GM12878 (cell line): ENCODE measurements around the gene SNX4.

Source experiments
- ETV6 ChIP-seq, 2 experiments: fragments of 450-650 bp in 1 of 2; IDR thresholded peaks in 1 of 2; conservative IDR thresholded peaks in 1 of 2; 2 replicates each; pipeline ENCODE4 v1.6.1; 2014; ENCODE audit warnings: antibody characterized with exemption in 1 of 2, borderline replicate concordance in 1 of 2, low read depth in 1 of 2, mild to moderate bottlenecking in 1 of 2, moderate library complexity in 1 of 2
- NFYA ChIP-seq: IDR thresholded peaks from 2 replicates; pipeline ENCODE4 v1.6.1; 2011; ENCODE audit warnings: low read depth, mild to moderate bottlenecking, low read length, improper control_type of control experiment, borderline replicate concordance
- POLR2A ChIP-seq: IDR thresholded peaks from 2 replicates; pipeline ENCODE4 v1.6.1; 2011; ENCODE audit warnings: low read depth, mild to moderate bottlenecking, low read length

- no peak for TF ChIP-seq POLR2A
- TF ChIP-seq NFYA: no peak
- no peak for TF ChIP-seq ETV6 (conservative IDR thresholded peaks at IDR 0.05 in 1 of 2, IDR thresholded peaks at IDR 0.05 in 1 of 2; ENCODE audit: borderline replicate concordance in 1 of 2, low read depth in 1 of 2)
These were observed 40.9 kb downstream of the SNX4 start for GRCh38 chr3:125479091-125479490.
